Measurements from ENCODE around the gene ZAR1L. TPM values are rescaled to one million over a fixed set of nuclear protein-coding genes. Genes with fewer than 3 reads are reported as not detected.

ZAR1L gene
- total RNA-seq, 4 donors from 2014 or later = not detected

- H3K4me1 ChIP-seq = peaks cover 0 to 10% (median 0%) of the 10 kb centered on the region in 3 donors
- no peak for TF ChIP-seq CTCF (IDR thresholded peaks at IDR 0.05)
These were observed 9.5 kb downstream of the ZAR1L start for GRCh38 chr13:32305646-32306045.

GRCh38 chr13:32302461-32302860 lies 12.7 kb downstream of the ZAR1L start:
- Histone ChIP-seq H3K4me1 (no peaks in the 10 kb centered on the region), H3K27ac (no peak overlapping the region), H3K36me3 (no peaks in the 10 kb centered on the region), H3K9me3 (no peaks in the 10 kb centered on the region), H3K4me3 (no peak overlapping the region), H3K27me3 (peaks cover 0 to 7% (median 0%) of the 10 kb centered on the region in 4 donors)
- TF ChIP-seq POLR2A (IDR thresholded peaks at IDR 0.05) = no peak
- no peak for TF ChIP-seq CTCF (IDR thresholded peaks at IDR 0.05)
- DNase-seq = no peak
- WGBS, 2 donors = 66 to 68% methylated on average over 2 of the region's 2 CpGs
- intact Hi-C loops (cut with DNase I) = no loop called here

More at GRCh38 chr13:32305646-32306045, 9.5 kb downstream of the ZAR1L start:
- Histone ChIP-seq H3K9me3 (no peaks in the 10 kb centered on the region), H3K27me3 (peaks cover 0 to 4% (median 0%) of the 10 kb centered on the region in 4 donors), H3K36me3 (no peaks in the 10 kb centered on the region), H3K27ac (no peak overlapping the region), H3K4me3 (no peak overlapping the region)
- intact Hi-C loops (cut with DNase I) = no loop called here
- DNase-seq = no peak

- intact Hi-C loops (cut with DNase I) = no loop called here
- no peaks in the 10 kb centered on the region for H3K36me3 ChIP-seq
- no peak overlapping the region for H3K4me3 ChIP-seq
- H3K27ac ChIP-seq = no peak overlapping the region
- no peaks in the 10 kb centered on the region for H3K9me3 ChIP-seq
- no peaks in the 10 kb centered on the region for H3K4me1 ChIP-seq
- WGBS, 2 donors = 69 to 90% methylated on average over 1 of the region's 1 CpG
- peaks cover 0 to 7% (median 0%) of the 10 kb centered on the region in 4 donors for H3K27me3 ChIP-seq
- TF ChIP-seq POLR2A (IDR thresholded peaks at IDR 0.05) (no peak), CTCF (IDR thresholded peaks at IDR 0.05) (no peak)
- DNase-seq = no peak
These were observed 14.2 kb downstream of the ZAR1L start for GRCh38 chr13:32300920-32301319.

GRCh38 chr13:32300406-32300805 lies 14.8 kb downstream of the ZAR1L start:
- WGBS, 2 donors = 55 to 73% methylated on average over 8 of the region's 8 CpGs
- intact Hi-C loops (cut with DNase I) = no loop called here

GRCh38 chr13:32299893-32300292 lies 15.3 kb downstream of the ZAR1L start:
- 55 to 57% methylated on average over 4 of the region's 4 CpGs for WGBS, 2 donors

More at GRCh38 chr13:32300406-32300805, 14.8 kb downstream of the ZAR1L start:
- Histone ChIP-seq H3K4me1 (no peaks in the 10 kb centered on the region), H3K27ac (no peak overlapping the region), H3K36me3 (no peaks in the 10 kb centered on the region), H3K27me3 (peaks cover 0 to 7% (median 0%) of the 10 kb centered on the region in 4 donors), H3K9me3 (no peaks in the 10 kb centered on the region), H3K4me3 (no peak overlapping the region)
- DNase-seq = no peak
- TF ChIP-seq CTCF (IDR thresholded peaks at IDR 0.05) = no peak
- TF ChIP-seq POLR2A (IDR thresholded peaks at IDR 0.05) = no peak

More at GRCh38 chr13:32299893-32300292, 15.3 kb downstream of the ZAR1L start:
- no peak overlapping the region for H3K27ac ChIP-seq
- no peak for TF ChIP-seq CTCF (IDR thresholded peaks at IDR 0.05)
- intact Hi-C loops (cut with DNase I) = no loop called here
- no peaks in the 10 kb centered on the region for H3K4me1 ChIP-seq
- no peak overlapping the region for H3K4me3 ChIP-seq
- peaks cover 0 to 7% (median 0%) of the 10 kb centered on the region in 4 donors for H3K27me3 ChIP-seq
- H3K9me3 ChIP-seq = no peaks in the 10 kb centered on the region
- no peak for DNase-seq
- peaks cover 0 to 4% (median 0%) of the 10 kb centered on the region in 3 donors for H3K36me3 ChIP-seq
